ENCODE measurements around the gene SART3.
"Not testable (repeated sequence)": the region's sequence is repeated elsewhere in the genome, so short reads cannot be mapped to it uniquely, and the experiment has no call there.

The SART3 gene

GRCh38 chr12:108597559-108598471 lies 36.8 kb upstream of the SART3 start, which contains the start of gene TMEM119:
TMEM119 (minus strand) TSS chr12:108598084; CDS start chr12:108592383, 5,701 bp downstream.
- DNase-seq = no peak

GRCh38 chr12:108596854-108597558 lies 36.0 kb upstream of the SART3 start:
- DNase-seq = no peak

GRCh38 chr12:108595711-108596647 lies 35.0 kb upstream of the SART3 start:
- no peak for DNase-seq

GRCh38 chr12:108594960-108595710 lies 34.2 kb upstream of the SART3 start:
- DNase-seq = no peak

GRCh38 chr12:108594323-108594903 lies 33.4 kb upstream of the SART3 start:
- no peak for DNase-seq

- DNase-seq = no peak
Observed at GRCh38 chr12:108592033-108592909, 31.3 kb upstream of the SART3 start.

GRCh38 chr12:108591267-108591980 lies 30.5 kb upstream of the SART3 start:
- DNase-seq = no peak

- not testable (repeated sequence) for DNase-seq
Observed at GRCh38 chr12:108590463-108590862, 29.5 kb upstream of the SART3 start.

- DNase-seq = no peak
Observed at GRCh38 chr12:108589840-108590229, 28.9 kb upstream of the SART3 start.

- DNase-seq = no peak
Observed at GRCh38 chr12:108589028-108589839, 28.3 kb upstream of the SART3 start.

GRCh38 chr12:108587826-108588225 lies 26.9 kb upstream of the SART3 start:
- DNase-seq = no peak

GRCh38 chr12:108586306-108586705 lies 25.3 kb upstream of the SART3 start:
- no peak for DNase-seq

- no peak for DNase-seq
Observed at GRCh38 chr12:108585864-108586263, 24.9 kb upstream of the SART3 start.

- no peak for DNase-seq
Observed at GRCh38 chr12:108584456-108585065, 23.6 kb upstream of the SART3 start.

GRCh38 chr12:108583991-108584390 lies 23.0 kb upstream of the SART3 start:
- no peak for DNase-seq

GRCh38 chr12:108582978-108583770 lies 22.2 kb upstream of the SART3 start:
- DNase-seq = no peak

- DNase-seq = no peak
Observed at GRCh38 chr12:108582509-108582908, 21.5 kb upstream of the SART3 start.

Measured in T-helper 9 cell (primary cell).